HG03432 (cell line): Measurements from ENCODE around the gene POLR2C.
"Not testable (repeated sequence)": the region's sequence is repeated elsewhere in the genome, so short reads cannot be mapped to it uniquely, and the experiment has no call there.

ENCODE experiments used
- ATAC-seq: cut with Tn5 transposase; IDR thresholded peaks from one replicate; pipeline ENCODE4 v1.9.1; 2021; ENCODE audit warnings: mild to moderate bottlenecking, moderate library complexity; ENCODE audit not compliant: unreplicated experiment

Gene POLR2C

DNA sequence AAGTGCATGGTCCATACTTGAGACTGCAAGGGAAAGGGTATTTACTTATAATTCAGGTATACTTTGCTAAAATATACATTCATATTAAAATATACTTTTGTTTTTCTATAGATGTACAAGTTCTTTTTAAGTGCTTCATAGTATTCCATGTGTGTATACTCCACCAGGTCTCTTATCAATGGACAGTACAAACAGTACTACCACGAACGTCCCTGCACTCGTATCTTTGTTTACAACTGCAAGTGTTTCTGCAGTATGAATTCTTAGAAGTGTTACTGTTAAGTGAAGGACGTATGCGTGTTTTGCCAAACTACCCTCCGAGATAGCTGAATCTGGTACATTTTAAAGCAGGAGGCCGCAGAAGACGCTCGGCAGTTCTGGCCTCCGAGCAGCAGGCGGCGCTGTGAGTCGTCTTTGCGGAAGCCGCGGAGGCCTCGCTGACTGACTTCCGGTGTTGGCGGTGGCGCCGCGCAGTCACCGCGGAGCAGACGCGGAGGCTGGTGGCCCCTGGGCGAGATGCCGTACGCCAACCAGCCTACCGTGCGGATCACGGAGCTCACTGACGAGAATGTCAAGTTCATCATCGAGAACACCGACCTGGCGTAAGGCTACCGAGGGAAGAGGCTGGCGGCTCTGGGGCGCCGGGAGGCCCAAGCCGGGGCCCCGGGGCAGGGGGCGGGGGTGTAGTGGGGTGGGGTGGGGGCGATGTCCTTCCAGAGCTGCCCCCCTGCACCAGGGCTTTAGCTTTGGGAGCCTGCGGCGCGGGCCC lies at the start of gene POLR2C:
POLR2C (plus strand) TSS at position 471 of the 769 bp plus-strand sequence; CDS start at position 517, 46 bp downstream.
- peak; percentile 96 for ATAC-seq

- ATAC-seq, result peak; percentile 67
Measured at GRCh38 chr16:57413301-57413730, 49.2 kb upstream of the POLR2C start.

- ATAC-seq, result peak; percentile 4
Measured at GRCh38 chr16:57413733-57414132, 48.7 kb upstream of the POLR2C start.

DNA sequence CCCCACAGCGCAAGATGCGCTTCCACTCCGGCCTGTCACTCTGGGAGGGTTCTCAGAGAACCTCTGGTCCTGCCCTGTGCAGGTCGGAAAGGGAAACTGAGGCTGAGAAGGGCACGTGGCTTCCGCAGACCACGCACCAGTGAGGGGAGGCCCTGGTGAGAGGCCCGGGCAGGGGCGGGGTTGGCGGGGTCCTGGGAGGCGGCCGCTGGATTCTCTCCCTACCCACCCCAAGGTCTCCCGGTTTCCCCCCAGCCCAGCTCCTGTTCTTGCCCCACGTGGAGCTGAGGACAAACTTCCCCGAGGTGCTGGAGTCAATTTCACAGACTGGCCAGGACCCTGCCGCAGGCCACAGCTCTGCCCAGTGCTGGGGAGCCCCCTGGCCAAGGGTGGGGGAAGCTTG lies 46.4 kb upstream of the POLR2C start:
- ATAC-seq, result no peak

DNA sequence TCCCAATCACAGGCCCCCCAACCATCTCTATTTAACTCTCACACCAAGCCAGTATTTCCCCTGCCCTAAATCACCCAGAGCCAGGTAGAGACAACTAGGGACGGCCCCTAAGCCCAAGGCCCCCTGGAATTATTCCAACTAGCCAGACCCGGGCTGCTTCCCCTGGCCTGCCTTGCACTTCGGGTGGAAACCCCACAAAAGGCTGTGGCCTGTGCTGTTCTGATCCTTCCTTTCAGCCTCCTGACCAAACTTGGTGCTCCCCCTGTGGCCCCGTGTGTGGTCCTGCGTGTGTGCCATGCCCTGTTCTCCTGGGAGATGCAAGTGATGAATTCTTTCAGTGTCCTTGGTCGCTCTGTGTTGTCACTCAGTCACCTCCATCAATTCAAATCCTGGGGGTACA lies 43.0 kb upstream of the POLR2C start:
- no peak for ATAC-seq

DNA sequence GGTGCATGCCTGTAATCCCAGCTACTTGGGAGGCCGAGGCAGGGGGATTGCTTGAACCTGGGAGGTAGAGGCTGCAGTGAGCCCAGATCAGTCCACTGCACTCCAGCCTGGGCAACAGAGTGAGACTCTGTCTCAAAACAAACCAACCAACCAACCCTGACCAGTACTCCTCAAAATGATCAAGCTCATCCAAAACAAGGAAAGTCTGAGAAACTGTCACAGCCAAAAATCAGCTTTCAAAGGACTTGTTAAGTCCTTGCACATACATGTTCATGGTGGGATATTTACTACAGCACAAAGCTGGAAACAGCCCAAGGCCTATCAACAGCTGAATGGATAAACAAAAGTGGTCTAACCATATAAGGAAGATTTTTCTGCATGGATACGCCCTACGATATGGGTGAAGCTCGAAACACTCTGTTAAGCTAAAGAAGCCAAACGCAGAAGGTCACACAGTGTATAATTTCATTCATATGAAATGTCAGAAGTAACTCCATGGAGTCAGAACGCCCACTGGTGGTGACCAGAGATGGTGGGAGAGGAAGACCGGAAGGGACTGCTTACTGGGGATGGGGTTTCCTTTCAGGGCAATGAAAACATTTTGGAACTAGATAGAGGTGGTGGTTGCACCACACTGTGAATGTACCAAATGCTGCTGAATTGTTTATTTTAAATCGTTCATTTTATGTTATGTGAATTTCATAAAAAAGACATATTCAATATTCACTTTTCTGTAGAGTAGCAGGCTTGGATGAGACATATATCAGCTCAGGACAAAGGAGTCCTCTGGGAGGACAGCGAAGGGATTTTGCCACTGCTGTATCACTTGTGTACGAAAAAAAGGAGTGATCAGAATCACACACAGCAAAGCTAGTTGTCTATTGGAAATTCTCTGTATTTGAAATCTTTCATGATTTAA lies 40.2 kb upstream of the POLR2C start:
- no peak for ATAC-seq

GRCh38 chr16:57423152-57423551 lies 39.3 kb upstream of the POLR2C start:
- ATAC-seq, result no peak

DNA sequence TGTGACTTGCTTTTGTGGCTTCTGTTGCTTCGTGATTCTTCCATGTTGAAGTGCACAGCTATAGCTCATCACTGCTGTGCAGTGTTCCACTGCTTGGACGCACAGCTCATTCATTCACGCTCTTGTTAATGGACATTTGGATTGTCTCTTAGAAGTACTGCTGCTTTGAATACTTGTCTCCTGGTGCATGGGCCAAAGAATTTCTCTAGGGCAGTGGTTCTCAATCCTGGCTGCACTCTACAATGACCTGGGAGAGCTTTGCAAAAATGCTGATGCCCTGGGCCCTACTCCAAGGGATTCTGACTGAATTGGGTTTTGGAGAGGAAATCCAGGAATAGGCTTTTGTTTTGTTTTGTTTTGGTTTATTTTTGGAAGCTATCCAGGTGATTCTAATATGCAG lies 37.9 kb upstream of the POLR2C start:
- ATAC-seq, result no peak

GRCh38 chr16:57426356-57426755 lies 36.1 kb upstream of the POLR2C start:
- ATAC-seq, result no peak

DNA sequence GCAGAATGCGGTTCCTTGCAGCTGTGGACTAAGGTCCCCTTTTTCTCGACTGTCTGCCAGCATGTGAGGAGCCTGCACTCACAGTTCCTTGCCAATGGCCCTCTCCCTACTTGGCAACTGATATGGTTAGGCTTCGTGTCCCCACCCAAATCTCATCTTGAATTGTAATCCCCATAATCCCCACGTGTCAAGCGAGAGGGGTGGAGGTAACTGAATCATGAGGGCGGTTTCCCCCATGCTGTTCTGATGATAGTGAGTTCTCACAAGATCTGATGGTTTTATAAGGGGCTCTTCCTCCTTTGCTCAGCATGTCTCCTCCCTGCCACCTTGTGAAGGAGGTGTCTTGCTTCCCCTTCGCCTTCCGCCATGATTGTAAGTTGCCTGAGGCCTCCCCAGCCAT lies 35.2 kb upstream of the POLR2C start:
- no peak for ATAC-seq

DNA sequence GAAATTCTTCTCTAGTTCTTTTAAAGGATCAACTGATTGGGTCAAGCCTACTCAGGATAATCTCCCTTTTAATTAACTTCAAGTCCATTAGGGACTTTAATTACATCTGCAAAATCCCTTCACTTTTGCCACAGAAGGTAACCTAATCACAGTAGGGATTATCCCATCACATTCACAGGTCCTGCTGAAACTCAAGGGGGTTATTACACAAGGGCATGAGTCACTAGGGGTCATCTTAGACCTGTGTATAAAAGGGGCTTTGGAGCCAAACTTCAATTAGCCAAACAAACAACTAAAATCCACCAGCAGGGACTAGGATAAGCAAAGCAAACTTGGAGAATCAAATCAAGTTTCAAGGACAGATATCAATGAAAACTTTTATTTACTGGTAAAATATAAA lies 34.7 kb upstream of the POLR2C start:
- ATAC-seq, result no peak

GRCh38 chr16:57430955-57431354 lies 31.5 kb upstream of the POLR2C start:
- no peak for ATAC-seq

DNA sequence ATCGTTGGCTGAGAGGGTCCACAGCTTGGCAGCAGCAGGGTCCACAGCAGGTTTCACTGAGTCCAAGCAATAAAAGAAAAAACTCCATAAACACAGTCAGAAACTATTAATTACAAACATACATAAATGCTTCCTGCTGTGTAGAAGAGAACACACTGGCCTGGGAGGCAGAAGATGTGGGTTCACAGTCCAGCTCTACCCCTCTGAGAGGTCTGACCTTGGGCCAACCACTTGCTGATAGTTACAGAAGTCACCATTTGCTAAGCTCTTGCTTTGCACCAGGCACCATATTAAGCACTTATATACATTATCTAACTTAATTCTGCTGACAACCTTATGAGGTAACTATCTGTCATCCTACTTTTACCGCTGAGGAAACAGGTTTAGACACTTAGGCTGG lies 30.0 kb upstream of the POLR2C start:
- ATAC-seq, result no peak

- ATAC-seq, result no peak
Measured at GRCh38 chr16:57432989-57433388, 29.5 kb upstream of the POLR2C start.

- ATAC-seq, result no peak
Measured at GRCh38 chr16:57434003-57434402, 28.5 kb upstream of the POLR2C start.

- ATAC-seq, result no peak
Measured at GRCh38 chr16:57435838-57436237, 26.6 kb upstream of the POLR2C start.

- not testable (repeated sequence) for ATAC-seq
Measured at GRCh38 chr16:57439947-57440346, 22.5 kb upstream of the POLR2C start.

DNA sequence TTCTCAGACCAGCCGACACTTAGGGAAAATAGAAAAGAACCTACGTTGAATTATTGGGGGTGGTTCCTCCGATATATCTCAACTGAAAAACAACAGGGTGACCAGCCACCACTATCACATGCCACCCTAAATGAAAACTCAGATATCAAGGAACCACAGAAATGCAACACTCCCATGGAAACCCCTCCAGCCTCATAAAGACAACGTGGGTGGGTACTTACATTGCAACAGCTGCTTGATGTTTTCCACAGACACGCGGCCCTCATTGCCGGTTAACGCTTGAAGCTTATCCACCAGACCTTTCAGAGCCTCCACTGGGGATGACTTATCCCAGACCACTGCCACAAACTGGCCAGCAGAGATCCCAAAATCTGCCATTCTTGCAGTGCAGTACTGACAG lies 21.9 kb upstream of the POLR2C start:
- not testable (repeated sequence) for ATAC-seq

DNA sequence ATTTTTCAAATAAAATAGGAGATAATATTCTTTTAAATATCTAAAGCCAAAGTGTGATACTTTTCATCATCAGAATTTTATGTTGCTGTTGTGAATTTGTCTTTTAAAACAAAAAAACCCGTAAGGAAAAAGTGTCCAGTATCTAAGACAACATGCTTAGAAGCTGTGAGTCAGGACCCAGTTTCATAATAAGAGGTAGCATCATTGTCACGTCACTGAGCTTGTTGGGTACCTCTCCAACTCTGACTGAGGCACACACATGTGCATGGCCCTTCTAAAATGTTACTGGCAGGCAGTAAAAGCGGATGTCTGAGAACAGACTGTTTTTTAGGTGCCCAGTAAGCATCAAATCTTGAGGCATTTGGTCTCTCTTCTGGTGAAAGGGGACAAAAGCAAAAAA lies 17.8 kb upstream of the POLR2C start:
- no peak for ATAC-seq

- ATAC-seq, result no peak
Measured at GRCh38 chr16:57445510-57445909, 17.0 kb upstream of the POLR2C start.

- ATAC-seq, result peak; percentile 36
Measured at GRCh38 chr16:57446531-57447185, 15.8 kb upstream of the POLR2C start.
